Heart left ventricle (tissue), 16 donors: ENCODE measurements around the gene UPK1A. TPM values are rescaled to one million over a fixed set of nuclear protein-coding genes. Genes with fewer than 3 reads are reported as not detected.
A peak's percentile ranks its signal among the peaks of the same experiment; 100 is the strongest.

Source experiments
- ATAC-seq, 4 donors: fragments of 200-7000 bp; cut with Tn5 transposase; one replicate each; pipeline ENCODE4 v1.9.1; 2020 to 2022; ENCODE audit warnings: moderate library complexity in 4 of 4, mild to moderate bottlenecking in 3 of 4, moderate number of reproducible peaks in 1 of 4
- DNase-seq, 5 donors: peaks; one replicate each; pipeline ENCODE4 v3.0.0-alpha.2; 2020
- H3K27ac ChIP-seq, 12 donors: fragments of 200-600 bp; sonication (generic) in 4 of 12; one replicate each; pipeline versions ENCODE4 v1.5.0 to v1.8.0; 2016 to 2022; ENCODE audit warnings: mild to moderate bottlenecking in 2 of 12
- H3K27me3 ChIP-seq, 9 donors: fragments of 200-600 bp; sonication (generic) in 2 of 9; one replicate each; pipeline versions ENCODE4 v1.5.1 to v1.8.0; 2016 to 2022; ENCODE audit warnings: mild to moderate bottlenecking in 3 of 9
- H3K36me3 ChIP-seq, 9 donors: fragments of 200-600 bp; sonication (generic) in 2 of 9; one replicate each; pipeline versions ENCODE4 v1.5.0 to v1.8.0; 2018 to 2022; ENCODE audit warnings: mild to moderate bottlenecking in 2 of 9
- H3K4me1 ChIP-seq, 12 donors: fragments of 200-600 bp; sonication (generic) in 4 of 12; one replicate each; pipeline versions ENCODE4 v1.5.0 to v1.8.0; 2016 to 2022; ENCODE audit warnings: mild to moderate bottlenecking in 3 of 12
- H3K4me3 ChIP-seq, 12 donors: fragments of 200-600 bp; sonication (generic) in 4 of 12; one replicate each; pipeline versions ENCODE4 v1.5.0 to v1.8.0; 2017 to 2022; ENCODE audit warnings: mild to moderate bottlenecking in 9 of 12, moderate library complexity in 4 of 12
- H3K9me3 ChIP-seq, 12 donors: fragments of 200-600 bp; sonication (generic) in 4 of 12; one replicate each; pipeline versions ENCODE4 v1.5.0 to v1.8.0; 2016 to 2022; ENCODE audit warnings: mild to moderate bottlenecking in 1 of 12
- POLR2A ChIP-seq, 2 donors: fragments of 450-650 bp; IDR thresholded peaks; one replicate each; pipeline ENCODE4 v1.6.1; 2017; ENCODE audit warnings: antibody characterized with exemption in 2 of 2, mild to moderate bottlenecking in 2 of 2, moderate library complexity in 2 of 2
- WGBS, 4 donors: extraction: QIAGEN DNeasy Blood & Tissue Kit in 2 of 4; methylation state at CpG; one replicate each; pipeline versions ENCODE4 v1.1.5 to v1.1.7; 2013 to 2018; 5-methylcytosine and 5-hydroxymethylcytosine counted together
- intact Hi-C, 10 donors: fragments of 100-400 bp; cut with DNase I; formaldehyde crosslinking; loops; one replicate each; pipeline versions ENCODE4 v1.11.1 to v1.14.2; 2022
- polyA plus RNA-seq, 2 donors: library from polyadenylated mRNA; stranded (reverse); fragments of 200-250 nt; gene quantifications; one replicate each; pipeline ENCODE4 v1.2.3, GENCODE V29; 2013
- total RNA-seq, 9 donors: library from RNA; depleted of rRNA in 2 of 9; stranded (reverse); fragments of >200 nt in 2 of 9; fragmentation: NEBNext Ultra II Directional in 3 of 9; extraction: Animal tissue kit (Norgen Biotek cat#: 25700) in 3 of 9; gene quantifications; one replicate each; pipeline versions ENCODE4 v1.1.0 to v1.2.4, GENCODE V29; 2016 to 2023
- TF ChIP-seq, protein P1 (sequence below), 12 donors: fragments of 200-600 bp; sonication (generic) in 4 of 12; IDR thresholded peaks; one replicate each; pipeline versions ENCODE4 v1.5.0 to v1.8.0; 2018 to 2022; ENCODE audit warnings: antibody characterized with exemption in 12 of 12, mild to moderate bottlenecking in 5 of 12
- donor health status: ischemic (EF 13 %, LVEDD 7.1; RV severe dilation, severe dysfunction).
- donor health status: healthy with polysubstance abuse.
- donor health status: DM: no; HTN: yes; CAD: no.
- donor health status: DM: no; HTN: no; CAD: no.
- donor health status: ischemic (EF 25% LVEDD 6.9; RV normal size, moderate dysfunction).
- donor health status: ischemic (EF 25% LVEDD 5.7; RV mildly dilated, moderate dysfunction).
- donor health status: healthy.
- donor health status: DM: yes; HTN: yes; CAD: no.
- donor health status: ischemic (EF 35%, LVEDD 5.7; RV mildly dilated, moderate dysfunction).
- donor health status: nonischemic (EF 11% LVEDD 7.7; RV severe dilation, severe dysfunction).
- donor health status: DM: yes; HTN: yes; CAD: no.
- donor health status: PGD.
- donor health status: ischemic (EF 29% LVEDD 5.4; RV normal size, mild dysfunction).
- donor health status: nonischemic (EF 23%, LVEDD 6.1; RV moderate dilation, normal function).

Gene UPK1A
- total and polyA plus RNA-seq, 11 donors = not detected

GRCh38 chr19:35702223-35703012, 36.1 kb downstream of the UPK1A start:
- intact Hi-C loops = loop anchor here in 4 of 10 donors (1.0 to 2.0 kb wide), 3 partner anchors 14 to 15 kb away; no protein-coding TSS in a partner anchor
- Histone ChIP-seq H3K36me3 (no peaks in the 10 kb centered on the region), H3K4me1 (peaks cover 0 to 13% (median 4%) of the 10 kb centered on the region in 12 donors), H3K9me3 (no peaks in the 10 kb centered on the region), H3K4me3 (peak overlapping the region; percentile 10 to 80 (median 64)), H3K27ac (peak overlapping the region in 7 of 12 donors; percentile 31 to 79 (median 46)), H3K27me3 (peaks cover 0 to 16% (median 0%) of the 10 kb centered on the region in 9 donors)
- DNase-seq (peak; percentile 95 to 98 (median 96)), ATAC-seq (peak; percentile 100)
- TF ChIP-seq, protein P1, sequence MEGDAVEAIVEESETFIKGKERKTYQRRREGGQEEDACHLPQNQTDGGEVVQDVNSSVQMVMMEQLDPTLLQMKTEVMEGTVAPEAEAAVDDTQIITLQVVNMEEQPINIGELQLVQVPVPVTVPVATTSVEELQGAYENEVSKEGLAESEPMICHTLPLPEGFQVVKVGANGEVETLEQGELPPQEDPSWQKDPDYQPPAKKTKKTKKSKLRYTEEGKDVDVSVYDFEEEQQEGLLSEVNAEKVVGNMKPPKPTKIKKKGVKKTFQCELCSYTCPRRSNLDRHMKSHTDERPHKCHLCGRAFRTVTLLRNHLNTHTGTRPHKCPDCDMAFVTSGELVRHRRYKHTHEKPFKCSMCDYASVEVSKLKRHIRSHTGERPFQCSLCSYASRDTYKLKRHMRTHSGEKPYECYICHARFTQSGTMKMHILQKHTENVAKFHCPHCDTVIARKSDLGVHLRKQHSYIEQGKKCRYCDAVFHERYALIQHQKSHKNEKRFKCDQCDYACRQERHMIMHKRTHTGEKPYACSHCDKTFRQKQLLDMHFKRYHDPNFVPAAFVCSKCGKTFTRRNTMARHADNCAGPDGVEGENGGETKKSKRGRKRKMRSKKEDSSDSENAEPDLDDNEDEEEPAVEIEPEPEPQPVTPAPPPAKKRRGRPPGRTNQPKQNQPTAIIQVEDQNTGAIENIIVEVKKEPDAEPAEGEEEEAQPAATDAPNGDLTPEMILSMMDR (IDR thresholded peaks at IDR 0.05) = no peak
- peak in 1 of 2 donors; percentile 64 for TF ChIP-seq POLR2A (IDR thresholded peaks at IDR 0.05)
- whole genome bisulfite sequencing, 4 donors = 0 to 1% (median 0%) methylated on average over 29 to 50 of the region's 50 CpGs

GRCh38 chr19:35703343-35703742, 37.0 kb downstream of the UPK1A start:
- no peaks in the 10 kb centered on the region for H3K9me3 ChIP-seq
- TF ChIP-seq, protein P1 (IDR thresholded peaks at IDR 0.05) = no peak
- TF ChIP-seq POLR2A (IDR thresholded peaks at IDR 0.05) = no peak
- H3K36me3 ChIP-seq = no peaks in the 10 kb centered on the region
- 49 to 55% (median 52%) methylated on average over 9 of the region's 9 CpGs for WGBS, 4 donors
- H3K27ac ChIP-seq = no peak overlapping the region
- ATAC-seq (no peak), DNase-seq (no peak)
- intact Hi-C loops = loop anchor here in 2 of 10 donors (1.0 to 2.0 kb wide), 2 partner anchors 13 kb away; no protein-coding TSS in a partner anchor
- H3K27me3 ChIP-seq = peaks cover 0 to 16% (median 0%) of the 10 kb centered on the region in 9 donors
- peak overlapping the region in 3 of 12 donors; percentile 54 to 76 (median 69) for H3K4me3 ChIP-seq
- peaks cover 0 to 13% (median 4%) of the 10 kb centered on the region in 12 donors for H3K4me1 ChIP-seq

GRCh38 chr19:35704218-35704617, 37.9 kb downstream of the UPK1A start, which contains the start of gene ZBTB32:
Gene ZBTB32 (plus strand): TSS chr19:35704558. CDS start chr19:35714627, 10,069 bp downstream.
- H3K36me3 ChIP-seq = no peaks in the 10 kb centered on the region
- H3K4me1 ChIP-seq = peaks cover 0 to 13% (median 4%) of the 10 kb centered on the region in 12 donors
- H3K27me3 ChIP-seq = peaks cover 0 to 16% (median 0%) of the 10 kb centered on the region in 9 donors
- intact Hi-C loops = no loop called here
- peak in 2 of 4 donors; percentile 14 to 45 for ATAC-seq
- no peak within 1 kb of the TSS for H3K4me3 ChIP-seq
- TF ChIP-seq POLR2A (IDR thresholded peaks at IDR 0.05) = no peak
- TF ChIP-seq, protein P1 (IDR thresholded peaks at IDR 0.05) = no peak
- 24 to 46% (median 26%) methylated on average over 12 to 24 of the region's 24 CpGs for WGBS, 4 donors
- no peaks in the 10 kb centered on the region for H3K9me3 ChIP-seq
- DNase-seq = peak in 3 of 5 donors; percentile 43 to 71 (median 61)
- H3K27ac ChIP-seq = no peak within 1 kb of the TSS

DNA sequence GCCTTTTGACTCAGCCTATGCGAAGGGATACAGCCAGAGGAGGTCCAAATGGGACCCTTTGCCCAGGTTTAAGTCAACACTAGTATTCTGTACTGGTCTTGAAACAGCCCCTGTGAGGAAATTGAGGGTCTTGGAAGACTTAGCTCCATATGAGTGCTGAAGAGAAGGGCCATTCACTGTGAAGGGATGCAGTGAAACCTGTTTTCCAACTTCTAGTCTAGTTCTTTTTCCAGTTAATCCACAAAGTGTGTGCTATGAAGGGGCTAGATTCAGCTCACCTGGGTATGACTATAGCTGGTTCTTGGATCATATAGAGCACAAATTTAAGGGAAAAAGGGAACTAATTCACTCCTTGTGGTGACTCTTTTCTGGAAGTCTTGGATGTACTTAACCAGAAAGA, 42.1 kb downstream of the UPK1A start:
- WGBS, 4 donors = 91 to 100% (median 93%) methylated on average over 1 of the region's 1 CpG
- peaks cover 0 to 9% (median 0%) of the 10 kb centered on the region in 9 donors for H3K27me3 ChIP-seq
- DNase-seq (no peak), ATAC-seq (no peak)
- H3K4me3 ChIP-seq = no peak overlapping the region
- no peaks in the 10 kb centered on the region for H3K9me3 ChIP-seq
- H3K4me1 ChIP-seq = peaks cover 0 to under 1% (median 0%) of the 10 kb centered on the region in 12 donors
- TF ChIP-seq POLR2A (IDR thresholded peaks at IDR 0.05) = no peak
- TF ChIP-seq, protein P1 (IDR thresholded peaks at IDR 0.05) = no peak
- intact Hi-C loops = no loop called here
- H3K27ac ChIP-seq = no peak overlapping the region
- H3K36me3 ChIP-seq = no peaks in the 10 kb centered on the region
